ENCODE data around the gene EDC4. TPM values are rescaled to one million over a fixed set of nuclear protein-coding genes. Genes with fewer than 3 reads are reported as not detected.

EDC4 gene
- total RNA-seq, 1 donor from 2014 or later = 83.0 TPM

DNA sequence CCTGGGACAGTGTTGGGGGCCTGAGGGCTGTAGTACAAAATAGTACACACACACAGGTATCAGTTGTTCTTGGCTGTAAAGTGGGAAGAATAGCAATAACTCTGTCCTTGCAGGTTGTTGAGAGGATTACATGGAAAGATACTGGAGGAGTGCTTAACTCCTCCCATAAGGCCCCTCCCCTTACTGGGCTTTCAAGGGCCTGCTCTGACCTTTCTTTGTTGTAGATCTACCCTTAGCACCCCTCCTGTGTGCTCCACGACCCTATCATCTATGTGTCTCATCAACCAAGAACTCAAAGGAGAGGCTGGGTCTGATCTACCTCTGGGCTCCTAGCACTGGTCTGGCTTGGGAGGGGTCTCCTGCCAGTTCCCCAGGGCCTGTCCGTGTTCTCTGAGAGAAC, 8.3 kb upstream of the EDC4 start:
- Mint-ChIP-seq H3K27me3 (ENCODE audit: unreplicated experiment) (peaks cover 4% of the 10 kb centered on the region), H3K4me1 (ENCODE audit: unreplicated experiment) (peaks cover 2% of the 10 kb centered on the region), H3K9me3 (ENCODE audit: unreplicated experiment) (no peaks in the 10 kb centered on the region), H3K4me3 (ENCODE audit: unreplicated experiment) (no peak overlapping the region), H3K27ac (ENCODE audit: unreplicated experiment) (no peak overlapping the region), H3K36me3 (ENCODE audit: low read depth, unreplicated experiment) (peaks cover 8% of the 10 kb centered on the region)
- TF ChIP-seq, protein P1, sequence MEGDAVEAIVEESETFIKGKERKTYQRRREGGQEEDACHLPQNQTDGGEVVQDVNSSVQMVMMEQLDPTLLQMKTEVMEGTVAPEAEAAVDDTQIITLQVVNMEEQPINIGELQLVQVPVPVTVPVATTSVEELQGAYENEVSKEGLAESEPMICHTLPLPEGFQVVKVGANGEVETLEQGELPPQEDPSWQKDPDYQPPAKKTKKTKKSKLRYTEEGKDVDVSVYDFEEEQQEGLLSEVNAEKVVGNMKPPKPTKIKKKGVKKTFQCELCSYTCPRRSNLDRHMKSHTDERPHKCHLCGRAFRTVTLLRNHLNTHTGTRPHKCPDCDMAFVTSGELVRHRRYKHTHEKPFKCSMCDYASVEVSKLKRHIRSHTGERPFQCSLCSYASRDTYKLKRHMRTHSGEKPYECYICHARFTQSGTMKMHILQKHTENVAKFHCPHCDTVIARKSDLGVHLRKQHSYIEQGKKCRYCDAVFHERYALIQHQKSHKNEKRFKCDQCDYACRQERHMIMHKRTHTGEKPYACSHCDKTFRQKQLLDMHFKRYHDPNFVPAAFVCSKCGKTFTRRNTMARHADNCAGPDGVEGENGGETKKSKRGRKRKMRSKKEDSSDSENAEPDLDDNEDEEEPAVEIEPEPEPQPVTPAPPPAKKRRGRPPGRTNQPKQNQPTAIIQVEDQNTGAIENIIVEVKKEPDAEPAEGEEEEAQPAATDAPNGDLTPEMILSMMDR (IDR thresholded peaks at IDR 0.05; ENCODE audit: unreplicated experiment) = no peak
- DNase-seq (ENCODE audit: low spot score) = no peak

DNA sequence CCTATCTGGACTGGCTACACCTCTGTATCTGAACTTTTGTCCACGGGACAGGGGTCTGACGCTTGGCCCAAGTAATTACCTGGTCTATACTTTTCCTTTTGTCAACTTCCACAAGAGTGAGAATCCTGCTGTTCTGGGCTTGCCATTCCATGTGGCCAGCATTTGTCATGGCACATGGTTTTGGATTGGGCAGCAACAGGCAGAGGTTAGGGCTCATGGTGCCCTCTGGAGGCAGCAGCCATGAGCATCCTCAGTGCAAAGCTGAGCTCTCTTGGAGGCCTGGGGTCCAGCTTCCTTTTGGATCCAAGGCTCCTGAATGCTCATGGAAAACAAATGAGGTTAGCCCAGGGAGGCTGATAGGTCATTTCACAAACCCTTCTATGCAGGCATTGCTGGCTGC, 7.5 kb upstream of the EDC4 start:
- H3K4me1 Mint-ChIP-seq (ENCODE audit: unreplicated experiment) = peaks cover 6% of the 10 kb centered on the region
- no peak overlapping the region for H3K27ac Mint-ChIP-seq (ENCODE audit: unreplicated experiment)
- peak; percentile 34 for DNase-seq (ENCODE audit: low spot score)
- no peak overlapping the region for H3K4me3 Mint-ChIP-seq (ENCODE audit: unreplicated experiment)
- H3K27me3 Mint-ChIP-seq (ENCODE audit: unreplicated experiment) = peaks cover 4% of the 10 kb centered on the region
- no peaks in the 10 kb centered on the region for H3K9me3 Mint-ChIP-seq (ENCODE audit: unreplicated experiment)
- TF ChIP-seq, protein P1 (IDR thresholded peaks at IDR 0.05; ENCODE audit: unreplicated experiment) = no peak
- peaks cover 10% of the 10 kb centered on the region for H3K36me3 Mint-ChIP-seq (ENCODE audit: low read depth, unreplicated experiment)

DNA sequence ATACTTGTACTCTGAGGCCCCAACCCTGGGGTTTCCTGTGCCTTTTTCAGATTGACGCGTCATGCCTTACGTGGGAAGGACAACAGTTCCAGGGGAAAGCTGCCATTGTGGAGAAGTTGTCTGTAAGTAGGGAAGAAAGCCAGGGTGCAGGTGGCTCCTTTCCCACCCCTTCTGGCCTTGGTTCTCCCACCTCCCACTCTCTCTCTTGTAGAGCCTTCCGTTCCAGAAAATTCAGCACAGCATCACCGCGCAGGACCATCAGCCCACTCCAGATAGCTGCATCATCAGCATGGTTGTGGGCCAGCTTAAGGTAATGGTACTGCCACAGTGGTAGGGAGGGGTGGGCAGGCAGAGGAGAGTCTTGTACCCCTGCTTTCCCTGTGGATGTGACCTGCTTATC, 4.6 kb upstream of the EDC4 start:
- no peak overlapping the region for H3K27ac Mint-ChIP-seq (ENCODE audit: unreplicated experiment)
- H3K4me3 Mint-ChIP-seq (ENCODE audit: unreplicated experiment) = no peak overlapping the region
- DNase-seq (ENCODE audit: low spot score) = no peak
- peaks cover 10% of the 10 kb centered on the region for H3K36me3 Mint-ChIP-seq (ENCODE audit: low read depth, unreplicated experiment)
- no peaks in the 10 kb centered on the region for H3K9me3 Mint-ChIP-seq (ENCODE audit: unreplicated experiment)
- TF ChIP-seq, protein P1 (IDR thresholded peaks at IDR 0.05; ENCODE audit: unreplicated experiment) = no peak
- peaks cover 5% of the 10 kb centered on the region for H3K27me3 Mint-ChIP-seq (ENCODE audit: unreplicated experiment)
- peaks cover 19% of the 10 kb centered on the region for H3K4me1 Mint-ChIP-seq (ENCODE audit: unreplicated experiment)

DNA sequence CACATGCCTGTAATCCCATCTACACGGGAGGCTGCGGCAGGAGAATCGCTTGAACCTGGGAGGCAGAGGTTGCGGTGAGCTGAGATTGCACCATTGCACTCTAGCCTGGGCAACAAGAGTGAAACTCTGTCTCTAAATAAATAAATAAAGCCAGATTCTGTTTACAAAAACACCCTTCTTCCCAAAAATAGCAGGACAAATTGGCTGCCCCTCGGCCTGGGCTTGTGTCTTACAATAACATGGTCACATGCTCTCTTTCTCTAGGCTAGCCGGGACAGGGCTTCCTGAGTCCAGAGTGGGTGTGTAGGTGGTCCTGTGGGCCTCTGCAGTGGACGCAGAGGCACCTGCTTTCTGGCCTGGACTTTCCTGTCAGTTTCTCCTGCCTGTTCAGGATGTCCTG, 3.2 kb upstream of the EDC4 start:
- H3K27ac Mint-ChIP-seq (ENCODE audit: unreplicated experiment) = peak overlapping the region; percentile 64
- peaks cover 8% of the 10 kb centered on the region for H3K27me3 Mint-ChIP-seq (ENCODE audit: unreplicated experiment)
- peaks cover 32% of the 10 kb centered on the region for H3K4me1 Mint-ChIP-seq (ENCODE audit: unreplicated experiment)
- TF ChIP-seq, protein P1 (IDR thresholded peaks at IDR 0.05; ENCODE audit: unreplicated experiment) = no peak
- DNase-seq (ENCODE audit: low spot score) = no peak
- no peak overlapping the region for H3K4me3 Mint-ChIP-seq (ENCODE audit: unreplicated experiment)
- H3K9me3 Mint-ChIP-seq (ENCODE audit: unreplicated experiment) = no peaks in the 10 kb centered on the region
- H3K36me3 Mint-ChIP-seq (ENCODE audit: low read depth, unreplicated experiment) = peaks cover 10% of the 10 kb centered on the region

DNA sequence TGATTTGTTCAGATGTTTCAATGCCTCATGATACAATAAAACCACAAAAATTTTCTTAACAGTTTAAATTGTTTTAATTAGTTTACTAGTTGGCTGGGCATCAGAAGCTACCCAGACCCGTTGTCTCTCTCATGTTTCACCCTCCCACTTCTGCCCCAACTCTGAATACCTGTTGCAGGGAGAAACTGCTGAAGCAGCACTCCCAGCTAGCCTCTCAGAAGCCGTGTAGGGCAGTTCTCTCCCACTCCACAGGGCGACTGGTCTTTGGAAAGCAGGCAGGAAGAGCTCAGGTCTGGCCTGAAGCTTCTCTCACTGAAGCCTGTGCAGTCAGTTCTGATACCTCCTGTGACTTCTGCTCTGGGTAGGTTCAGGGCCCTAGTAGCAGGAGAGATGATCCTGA, 1.6 kb upstream of the EDC4 start:
- TF ChIP-seq, protein P1 (IDR thresholded peaks at IDR 0.05; ENCODE audit: unreplicated experiment) = no peak
- Mint-ChIP-seq H3K9me3 (ENCODE audit: unreplicated experiment) (no peaks in the 10 kb centered on the region), H3K27me3 (ENCODE audit: unreplicated experiment) (peaks cover 12% of the 10 kb centered on the region), H3K4me1 (ENCODE audit: unreplicated experiment) (peaks cover 43% of the 10 kb centered on the region), H3K27ac (ENCODE audit: unreplicated experiment) (no peak overlapping the region), H3K4me3 (ENCODE audit: unreplicated experiment) (no peak overlapping the region), H3K36me3 (ENCODE audit: low read depth, unreplicated experiment) (peaks cover 20% of the 10 kb centered on the region)
- DNase-seq (ENCODE audit: low spot score) = no peak

Data from endothelial cell (in vitro differentiated cells).